Hepatocyte (in vitro differentiated cells): ENCODE measurements around the gene PKD1L1.

Experiments
- EZH2 ChIP-seq: fragments of 200-600 bp; sonication (generic); IDR thresholded peaks from 2 replicates; pipeline ENCODE4 v1.6.1; 2016; ENCODE audit warnings: antibody characterized with exemption, mild to moderate bottlenecking, borderline replicate concordance
- TF ChIP-seq, protein P1 (sequence below): fragments of 200-600 bp; sonication (generic); IDR thresholded peaks from 2 replicates; pipeline ENCODE4 v1.5.1; 2016; ENCODE audit warnings: antibody characterized with exemption, mild to moderate bottlenecking; ENCODE audit not compliant: poor library complexity

DNA sequence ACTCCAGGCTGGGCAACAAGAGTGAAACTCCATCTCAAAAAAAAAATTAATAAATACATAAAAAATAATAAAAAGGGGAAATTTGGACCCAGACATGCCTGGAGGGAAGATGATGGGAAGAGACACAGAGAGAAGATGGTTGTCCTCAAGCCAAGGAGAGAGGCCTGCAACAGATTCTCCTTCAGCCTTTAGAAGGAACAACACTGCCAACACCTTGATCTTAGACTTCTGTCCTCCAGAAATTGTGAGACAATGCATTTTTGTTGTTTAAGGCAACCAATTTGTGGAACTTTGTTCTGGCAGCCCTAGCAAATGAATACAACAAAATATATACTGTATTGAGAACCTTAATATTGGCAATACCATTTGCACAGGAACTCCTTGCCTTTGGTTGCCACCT, 186.1 kb downstream of the PKD1L1 start:
- TF ChIP-seq, protein P1, sequence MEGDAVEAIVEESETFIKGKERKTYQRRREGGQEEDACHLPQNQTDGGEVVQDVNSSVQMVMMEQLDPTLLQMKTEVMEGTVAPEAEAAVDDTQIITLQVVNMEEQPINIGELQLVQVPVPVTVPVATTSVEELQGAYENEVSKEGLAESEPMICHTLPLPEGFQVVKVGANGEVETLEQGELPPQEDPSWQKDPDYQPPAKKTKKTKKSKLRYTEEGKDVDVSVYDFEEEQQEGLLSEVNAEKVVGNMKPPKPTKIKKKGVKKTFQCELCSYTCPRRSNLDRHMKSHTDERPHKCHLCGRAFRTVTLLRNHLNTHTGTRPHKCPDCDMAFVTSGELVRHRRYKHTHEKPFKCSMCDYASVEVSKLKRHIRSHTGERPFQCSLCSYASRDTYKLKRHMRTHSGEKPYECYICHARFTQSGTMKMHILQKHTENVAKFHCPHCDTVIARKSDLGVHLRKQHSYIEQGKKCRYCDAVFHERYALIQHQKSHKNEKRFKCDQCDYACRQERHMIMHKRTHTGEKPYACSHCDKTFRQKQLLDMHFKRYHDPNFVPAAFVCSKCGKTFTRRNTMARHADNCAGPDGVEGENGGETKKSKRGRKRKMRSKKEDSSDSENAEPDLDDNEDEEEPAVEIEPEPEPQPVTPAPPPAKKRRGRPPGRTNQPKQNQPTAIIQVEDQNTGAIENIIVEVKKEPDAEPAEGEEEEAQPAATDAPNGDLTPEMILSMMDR: no peak
- TF ChIP-seq EZH2: no peak
